PC-9 (cell line): ENCODE results near the gene GADD45A. TPM values are rescaled to one million over a fixed set of nuclear protein-coding genes. Genes with fewer than 3 reads are reported as not detected.

ENCODE experiments used
- BruUV-seq: library from RNA; stranded (reverse); fragments of 400-500 nt; replicated peaks from 2 replicates; lab custom pipeline; 2021; lab: Mats Ljungman, UMichigan
- CTCF ChIA-PET: fragments of 300-600 bp; sonication (Branson Sonifier 250); formaldehyde crosslinking; loops from one replicate; lab custom pipeline; 2022; ENCODE audit warnings: antibody characterized with exemption; lab: Charles Lee
- POLR2A ChIA-PET: fragments of 300-600 bp; sonication (Branson Sonifier 250); formaldehyde crosslinking; loops from one replicate; lab custom pipeline; 2022; ENCODE audit warnings: antibody characterized with exemption; ENCODE audit not compliant: unreplicated experiment; lab: Charles Lee
- DNase-seq, 2 experiments: peaks; one replicate each; pipeline versions ENCODE4 v3.0.0 to v3.0.0-alpha.2; 2015 to 2022; ENCODE audit warnings: mixed read lengths in 1 of 2
- H2AFZ ChIP-seq: fragments of 200-600 bp; sonication (generic); 2 replicates; pipeline ENCODE4 v1.8.1; 2017; ENCODE audit warnings: antibody characterized with exemption
- H3F3A ChIP-seq: fragments of 200-600 bp; sonication (generic); 2 replicates; pipeline ENCODE4 v1.8.1; 2017; ENCODE audit warnings: antibody characterized with exemption, mild to moderate bottlenecking, low read depth; ENCODE audit not compliant: insufficient read depth
- H3K27ac ChIP-seq: fragments of 200-600 bp; sonication (generic); 2 replicates; pipeline ENCODE4 v1.6.1; 2016; ENCODE audit warnings: mixed run types
- H3K27me3 ChIP-seq: fragments of 200-600 bp; sonication (generic); 2 replicates; pipeline ENCODE4 v1.6.1; 2016; ENCODE audit warnings: low read depth, mixed run types; ENCODE audit not compliant: insufficient read depth
- H3K36me3 ChIP-seq: fragments of 200-600 bp; sonication (generic); 2 replicates; pipeline ENCODE4 v1.6.1; 2016; ENCODE audit warnings: low read depth, mixed run types
- H3K4me1 ChIP-seq: fragments of 200-600 bp; sonication (generic); replicated peaks from 2 replicates; pipeline ENCODE4 v1.6.1; 2016; ENCODE audit warnings: mixed run types; ENCODE audit not compliant: insufficient read depth
- H3K4me2 ChIP-seq: fragments of 200-600 bp; sonication (generic); 2 replicates; pipeline ENCODE4 v1.6.1; 2017; ENCODE audit warnings: mixed run types
- H3K4me3 ChIP-seq: fragments of 200-600 bp; sonication (generic); 2 replicates; pipeline ENCODE4 v1.6.1; 2016; ENCODE audit warnings: mixed run types
- H3K79me2 ChIP-seq: fragments of 200-600 bp; sonication (generic); 2 replicates; pipeline ENCODE4 v1.6.1; 2017; ENCODE audit warnings: low read depth, mixed run types
- H3K9me2 ChIP-seq: fragments of 200-600 bp; sonication (generic); 2 replicates; pipeline ENCODE4 v1.8.1; 2017; ENCODE audit warnings: mild to moderate bottlenecking; ENCODE audit not compliant: insufficient read depth
- H3K9me3 ChIP-seq: fragments of 200-600 bp; sonication (generic); 2 replicates; pipeline ENCODE4 v1.8.1; 2016; ENCODE audit warnings: low read depth; ENCODE audit not compliant: insufficient read depth
- H4K20me1 ChIP-seq: fragments of 200-600 bp; sonication (generic); 2 replicates; pipeline ENCODE4 v1.8.1; 2017; ENCODE audit not compliant: insufficient read depth
- CTCF ChIP-seq: fragments of 200-600 bp; sonication (generic); conservative IDR thresholded peaks from 2 replicates; pipeline ENCODE4 v1.6.1; 2017; ENCODE audit warnings: mixed run types, antibody characterized with exemption, mild to moderate bottlenecking, moderate library complexity
- EZH2 ChIP-seq: fragments of 200-600 bp; sonication (generic); IDR thresholded peaks from 2 replicates; pipeline ENCODE4 v1.8.0; 2017; ENCODE audit warnings: antibody characterized with exemption, low read depth
- intact Hi-C: fragments of 100-400 bp; cut with micrococcal nuclease; formaldehyde crosslinking; loops from one replicate; pipeline ENCODE4 v1.10.0; 2022; ENCODE audit not compliant: unreplicated experiment
- total RNA-seq: library from RNA; stranded (reverse); gene quantifications from 2 replicates; pipeline ENCODE4 v1.2.3, GENCODE V29; 2021

Gene GADD45A
- total RNA-seq, 1 experiment from 2014 or later, result 63.6 TPM

- Histone ChIP-seq H3K9me2 (no peaks in the 10 kb centered on the region), H3K36me3 (no peaks in the 10 kb centered on the region), H3K27me3 (no peaks in the 10 kb centered on the region), H3K4me2 (no peak overlapping the region), H3K9me3 (no peaks in the 10 kb centered on the region), H4K20me1 (no peaks in the 10 kb centered on the region), H3K79me2 (peaks cover 4% of the 10 kb centered on the region; the same call in 1 of the 2 replicates), H3K27ac (no peak overlapping the region), H3K4me3 (no peak overlapping the region), H2AFZ (no peak overlapping the region), H3K4me1 (peaks cover 30% of the 10 kb centered on the region), H3F3A (peaks cover 9% of the 10 kb centered on the region)
- no TSS peak for BruUV-seq
- CTCF ChIA-PET, result no interaction called here
- intact Hi-C loops, result no loop called here
- no peak for TF ChIP-seq CTCF
- TF ChIP-seq EZH2, result no peak
- DNase-seq, result no peak
- POLR2A ChIA-PET, result no interaction called here
Measured at GRCh38 chr1:67711855-67712212, 26.8 kb downstream of the GADD45A start.

- BruUV-seq, result no TSS peak
- TF ChIP-seq CTCF (no peak), EZH2 (no peak)
- H3K79me2 ChIP-seq, result peaks cover 4% of the 10 kb centered on the region; the same call in 1 of the 2 replicates
- ChIA-PET POLR2A (interaction anchor here (0.5 to 0.6 kb wide), 2 partner anchors 12 to 25 kb away, joined by 3 to 5 read pairs; no protein-coding TSS in a partner anchor), CTCF (interaction anchor here (0.7 kb wide), 1 partner anchor 179 kb away, joined by 15 read pairs; no protein-coding TSS in a partner anchor)
- H3K36me3 ChIP-seq, result no peaks in the 10 kb centered on the region
- intact Hi-C loops, result no loop called here
- H3F3A ChIP-seq, result peaks cover 13% of the 10 kb centered on the region
- H4K20me1 ChIP-seq, result no peaks in the 10 kb centered on the region
- H3K4me1 ChIP-seq, result peaks cover 44% of the 10 kb centered on the region
- no peaks in the 10 kb centered on the region for H3K9me3 ChIP-seq
- H3K9me2 ChIP-seq, result no peaks in the 10 kb centered on the region
- no peak overlapping the region for H2AFZ ChIP-seq
- DNase-seq, result peak; percentile 70 to 92
- H3K27ac ChIP-seq, result peak overlapping the region; percentile 70
- no peaks in the 10 kb centered on the region for H3K27me3 ChIP-seq
- no peak overlapping the region for H3K4me3 ChIP-seq
- peak overlapping the region; percentile 69 for H3K4me2 ChIP-seq
Measured at GRCh38 chr1:67713057-67713846, 28.3 kb downstream of the GADD45A start.

- BruUV-seq, result no TSS peak
- intact Hi-C loops, result no loop called here
- peaks cover 44% of the 10 kb centered on the region for H3K4me1 ChIP-seq
- CTCF ChIA-PET, result interaction anchor here (0.5 to 0.6 kb wide), 2 partner anchors 39 to 50 kb away, joined by 4 to 5 read pairs; no protein-coding TSS in a partner anchor
- H2AFZ ChIP-seq, result no peak overlapping the region
- H4K20me1 ChIP-seq, result no peaks in the 10 kb centered on the region
- H3K9me3 ChIP-seq, result no peaks in the 10 kb centered on the region
- DNase-seq, result no peak
- no peaks in the 10 kb centered on the region for H3K27me3 ChIP-seq
- peaks cover 4% of the 10 kb centered on the region; the same call in 1 of the 2 replicates for H3K79me2 ChIP-seq
- H3F3A ChIP-seq, result peaks cover 13% of the 10 kb centered on the region
- no peak overlapping the region for H3K4me3 ChIP-seq
- POLR2A ChIA-PET, result interaction anchor here (0.7 kb wide), 1 partner anchor 12 kb away, joined by 3 read pairs; no protein-coding TSS in a partner anchor
- no peaks in the 10 kb centered on the region for H3K36me3 ChIP-seq
- H3K9me2 ChIP-seq, result no peaks in the 10 kb centered on the region
- no peak overlapping the region for H3K4me2 ChIP-seq
- no peak overlapping the region for H3K27ac ChIP-seq
- TF ChIP-seq CTCF, result no peak
- no peak for TF ChIP-seq EZH2
Measured at GRCh38 chr1:67715819-67716218, 30.8 kb downstream of the GADD45A start.
